Vagina (tissue), 2 donors: ENCODE measurements around the gene IQSEC1. TPM values are rescaled to one million over a fixed set of nuclear protein-coding genes. Genes with fewer than 3 reads are reported as not detected.

ENCODE experiments used
- DNase-seq, 2 donors: peaks; one replicate each; pipeline ENCODE4 v3.0.0-alpha.2; 2017; ENCODE audit errors: extremely low spot score in 2 of 2
- H3K27ac ChIP-seq: fragments of 200-600 bp; sonication (generic); one replicate; pipeline ENCODE4 v1.5.1; 2019
- H3K27me3 ChIP-seq: fragments of 200-600 bp; sonication (generic); one replicate; pipeline ENCODE4 v1.5.1; 2019
- H3K36me3 ChIP-seq, 2 donors: fragments of 200-600 bp; sonication (generic); one replicate each; pipeline ENCODE4 v1.5.1; 2017 to 2019
- H3K4me1 ChIP-seq: fragments of 200-600 bp; sonication (generic); one replicate; pipeline ENCODE4 v1.5.1; 2019
- H3K4me3 ChIP-seq, 2 donors: fragments of 200-600 bp; sonication (generic); 1 replicate in 1 of 2; 2 replicates in 1 of 2; pipeline ENCODE4 v1.5.1; 2016 to 2019
- H3K9me3 ChIP-seq: fragments of 200-600 bp; sonication (generic); one replicate; pipeline ENCODE4 v1.5.1; 2019
- CTCF ChIP-seq, 3 experiments: fragments of 450-650 bp in 2 of 3; fragments of 200-600 bp in 1 of 3; sonication (generic) in 1 of 3; IDR thresholded peaks; one replicate each; pipeline ENCODE4 v1.5.1; 2017 to 2019; ENCODE audit warnings: antibody characterized with exemption in 3 of 3, mild to moderate bottlenecking in 2 of 3, moderate library complexity in 2 of 3
- POLR2A ChIP-seq, 2 donors: fragments of 450-650 bp; IDR thresholded peaks; one replicate each; pipeline ENCODE4 v1.6.1; 2017; ENCODE audit warnings: antibody characterized with exemption in 2 of 2, mild to moderate bottlenecking in 2 of 2, moderate library complexity in 2 of 2
- POLR2AphosphoS5 ChIP-seq, 2 donors: sonication (generic); formaldehyde crosslinking; IDR thresholded peaks; one replicate each; pipeline ENCODE4 v1.9.0; 2017; ENCODE audit warnings: antibody characterized with exemption in 2 of 2, mild to moderate bottlenecking in 2 of 2, low read depth in 1 of 2; ENCODE audit not compliant: insufficient read depth in 1 of 2
- intact Hi-C: fragments of 100-400 bp; cut with DNase I; formaldehyde crosslinking; loops from one replicate; pipeline ENCODE4 v1.15.1; 2023
- total RNA-seq: library from RNA; depleted of rRNA; stranded (reverse); fragments of >200 nt; gene quantifications from one replicate; pipeline ENCODE4 v1.2.3, GENCODE V29; 2016

IQSEC1 gene
- total RNA-seq, 1 donor from 2014 or later: 34.9 TPM

GRCh38 chr3:12946251-12946648, 127.0 kb downstream of the IQSEC1 start:
- Histone ChIP-seq H3K4me3 (no peak overlapping the region), H3K27ac (no peak overlapping the region), H3K4me1 (peaks cover 69% of the 10 kb centered on the region), H3K27me3 (no peaks in the 10 kb centered on the region), H3K36me3 (no peaks in the 10 kb centered on the region), H3K9me3 (no peaks in the 10 kb centered on the region)
- no peak for DNase-seq
- TF ChIP-seq POLR2A (IDR thresholded peaks at IDR 0.05): no peak
- no peak for TF ChIP-seq POLR2AphosphoS5 (IDR thresholded peaks at IDR 0.05; ENCODE audit: insufficient read depth in 1 of 2, low read depth in 1 of 2)
- no peak for TF ChIP-seq CTCF (IDR thresholded peaks at IDR 0.05)
- intact Hi-C loops: no loop called here

GRCh38 chr3:12944849-12945248, 128.4 kb downstream of the IQSEC1 start:
- no peak overlapping the region for H3K27ac ChIP-seq

GRCh38 chr3:12944413-12944812, 128.8 kb downstream of the IQSEC1 start:
- H3K27me3 ChIP-seq: no peaks in the 10 kb centered on the region
- TF ChIP-seq CTCF (IDR thresholded peaks at IDR 0.05) (no peak), POLR2AphosphoS5 (IDR thresholded peaks at IDR 0.05; ENCODE audit: insufficient read depth in 1 of 2, low read depth in 1 of 2) (no peak), POLR2A (IDR thresholded peaks at IDR 0.05) (no peak)
- no peak for DNase-seq
- intact Hi-C loops: no loop called here
- no peaks in the 10 kb centered on the region for H3K9me3 ChIP-seq
- H3K4me1 ChIP-seq: peaks cover 65% of the 10 kb centered on the region
- no peaks in the 10 kb centered on the region for H3K36me3 ChIP-seq
- no peak overlapping the region for H3K4me3 ChIP-seq
- no peak overlapping the region for H3K27ac ChIP-seq

More at GRCh38 chr3:12944849-12945248, 128.4 kb downstream of the IQSEC1 start:
- H3K4me1 ChIP-seq: peaks cover 66% of the 10 kb centered on the region
- H3K36me3 ChIP-seq: no peaks in the 10 kb centered on the region
- H3K4me3 ChIP-seq: no peak overlapping the region
- DNase-seq: no peak
- no peaks in the 10 kb centered on the region for H3K9me3 ChIP-seq
- no peak for TF ChIP-seq POLR2AphosphoS5 (IDR thresholded peaks at IDR 0.05; ENCODE audit: insufficient read depth in 1 of 2, low read depth in 1 of 2)
- no peak for TF ChIP-seq CTCF (IDR thresholded peaks at IDR 0.05)
- no peak for TF ChIP-seq POLR2A (IDR thresholded peaks at IDR 0.05)
- H3K27me3 ChIP-seq: no peaks in the 10 kb centered on the region
- intact Hi-C loops: no loop called here

GRCh38 chr3:12943124-12944021, 129.9 kb downstream of the IQSEC1 start:
- DNase-seq: no peak
- Histone ChIP-seq H3K27me3 (no peaks in the 10 kb centered on the region), H3K36me3 (no peaks in the 10 kb centered on the region), H3K4me1 (peaks cover 65% of the 10 kb centered on the region), H3K9me3 (no peaks in the 10 kb centered on the region), H3K4me3 (no peak overlapping the region), H3K27ac (no peak overlapping the region)
- TF ChIP-seq POLR2A (IDR thresholded peaks at IDR 0.05) (no peak), CTCF (IDR thresholded peaks at IDR 0.05) (no peak), POLR2AphosphoS5 (IDR thresholded peaks at IDR 0.05; ENCODE audit: insufficient read depth in 1 of 2, low read depth in 1 of 2) (no peak)
- intact Hi-C loops: no loop called here

- no peak for TF ChIP-seq POLR2A (IDR thresholded peaks at IDR 0.05)
- TF ChIP-seq POLR2AphosphoS5 (IDR thresholded peaks at IDR 0.05; ENCODE audit: insufficient read depth in 1 of 2, low read depth in 1 of 2): no peak
- TF ChIP-seq CTCF (IDR thresholded peaks at IDR 0.05): no peak
- no peak overlapping the region for H3K4me3 ChIP-seq
- DNase-seq: no peak
- no peaks in the 10 kb centered on the region for H3K9me3 ChIP-seq
- H3K4me1 ChIP-seq: peaks cover 56% of the 10 kb centered on the region
- H3K36me3 ChIP-seq: no peaks in the 10 kb centered on the region
- H3K27ac ChIP-seq: no peak overlapping the region
- H3K27me3 ChIP-seq: no peaks in the 10 kb centered on the region
- intact Hi-C loops: no loop called here
Measured at GRCh38 chr3:12941495-12942023, 131.7 kb downstream of the IQSEC1 start.
